Stimulated activated CD4-positive, alpha-beta T cell treated with anti-CD3 and anti-CD28 coated beads, Interleukin-1b, Interleukin-23, amount 100 ng/mL, for 1 hour (primary cell): ENCODE data around the gene TNRC6C.
"Not testable (repeated sequence)": the region's sequence is repeated elsewhere in the genome, so short reads cannot be mapped to it uniquely, and the experiment has no call there.

Experiments used
- DNase-seq, 2 donors: peaks; one replicate each; pipeline ENCODE4 v3.0.0-alpha.2; 2020; ENCODE audit warnings: low read depth in 2 of 2

TNRC6C gene

GRCh38 chr17:78082355-78082872, 123.9 kb downstream of the TNRC6C start:
- not testable (repeated sequence) for DNase-seq

DNA sequence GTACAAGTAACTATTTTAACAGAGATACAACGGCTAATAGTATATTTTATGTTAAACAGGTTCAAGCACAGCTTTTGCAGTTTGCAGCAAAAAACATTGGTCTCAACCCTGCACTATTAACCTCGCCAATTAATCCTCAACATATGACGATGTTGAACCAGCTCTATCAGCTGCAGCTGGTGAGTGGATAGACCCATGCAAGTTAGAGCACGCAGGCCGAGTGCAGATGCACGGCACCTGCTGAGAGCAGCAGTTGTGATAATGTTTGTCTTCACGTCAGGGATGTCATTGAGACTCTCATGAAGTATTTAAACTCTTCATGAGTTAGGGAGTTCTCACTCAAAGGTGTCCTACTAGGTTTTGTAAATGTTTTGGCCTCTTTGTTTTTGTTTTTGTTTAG, 124.5 kb downstream of the TNRC6C start:
- DNase-seq = no peak

- no peak for DNase-seq
Observed at GRCh38 chr17:78086740-78087139, 128.2 kb downstream of the TNRC6C start.

GRCh38 chr17:78088529-78088928, 130.0 kb downstream of the TNRC6C start:
- DNase-seq = no peak

DNA sequence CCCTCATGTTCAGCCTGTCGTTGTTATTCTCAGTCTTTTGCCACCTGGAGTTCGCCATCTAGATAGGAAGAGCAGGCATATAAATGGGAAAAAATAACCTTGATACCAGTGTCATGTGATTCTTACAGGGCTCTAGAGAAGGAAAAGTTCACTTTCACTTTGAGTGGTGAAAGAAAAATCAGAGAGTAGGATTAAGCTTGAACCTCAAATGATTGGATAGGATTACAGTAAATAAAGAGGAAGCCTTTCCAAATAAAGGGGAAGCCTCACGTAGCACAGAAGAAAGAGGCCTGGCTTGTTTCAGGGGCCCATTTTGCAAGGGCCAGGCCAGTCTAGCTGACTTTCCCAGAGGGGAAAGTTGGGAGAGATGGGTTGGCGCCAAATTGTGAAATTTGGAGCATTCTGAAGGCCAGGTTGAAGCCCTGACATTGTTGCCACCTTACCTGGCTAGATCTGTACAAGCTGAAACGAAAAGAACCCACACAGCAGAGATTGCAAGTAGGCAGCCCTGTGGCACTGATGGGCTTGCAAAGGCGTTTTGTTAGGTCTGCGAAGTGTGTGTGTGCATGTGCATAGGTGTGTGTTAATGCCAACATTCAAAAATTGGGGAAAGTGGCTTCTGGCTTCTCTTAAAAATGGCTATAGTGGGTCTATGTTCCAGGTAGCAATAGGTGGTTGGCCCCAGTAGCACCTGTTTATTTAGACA, 131.2 kb downstream of the TNRC6C start:
- no peak for DNase-seq

DNA sequence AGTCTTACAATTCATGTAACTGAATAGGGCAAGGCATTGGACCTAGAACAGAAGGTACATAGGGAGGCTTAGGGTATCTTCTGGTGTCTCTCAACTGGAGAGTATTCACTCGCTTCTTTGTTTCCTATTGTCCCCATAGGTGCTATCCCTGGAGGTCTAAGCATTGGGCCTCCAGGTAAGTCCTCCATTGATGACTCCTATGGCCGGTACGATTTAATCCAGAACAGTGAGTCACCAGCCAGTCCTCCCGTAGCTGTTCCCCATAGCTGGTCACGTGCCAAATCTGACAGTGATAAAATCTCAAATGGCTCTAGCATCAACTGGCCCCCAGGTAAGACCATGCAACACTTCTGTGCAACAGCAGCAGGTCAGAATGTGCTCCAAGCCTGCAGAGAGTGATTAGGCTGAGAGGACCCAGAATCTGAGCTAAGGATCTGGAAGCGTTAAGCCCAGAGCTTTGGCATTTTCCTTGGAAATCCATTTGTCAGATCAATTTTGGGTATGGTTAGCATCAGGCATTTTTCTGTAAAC, 134.4 kb downstream of the TNRC6C start:
- DNase-seq = no peak

DNA sequence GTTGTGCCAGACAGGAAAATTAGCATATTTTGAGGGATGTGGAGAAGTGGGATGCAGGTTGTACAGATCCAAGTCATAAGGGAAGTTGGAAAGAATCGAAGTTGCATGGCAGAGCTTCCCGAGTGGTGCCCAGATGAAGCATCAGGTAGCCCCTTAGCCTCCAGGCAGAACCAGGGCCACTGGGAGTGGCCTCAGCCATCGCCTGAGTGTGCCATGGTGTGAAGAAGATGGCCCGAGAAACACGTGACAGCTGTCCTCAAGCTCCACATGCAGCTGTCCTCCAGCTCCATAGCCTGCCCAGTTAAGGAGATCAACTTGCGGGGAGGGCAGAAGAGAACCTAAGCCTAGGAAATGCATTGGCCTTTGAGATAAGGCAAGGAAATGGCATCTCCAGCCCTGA, 136.5 kb downstream of the TNRC6C start:
- DNase-seq = no peak

GRCh38 chr17:78096093-78096492, 137.6 kb downstream of the TNRC6C start:
- no peak for DNase-seq

DNA sequence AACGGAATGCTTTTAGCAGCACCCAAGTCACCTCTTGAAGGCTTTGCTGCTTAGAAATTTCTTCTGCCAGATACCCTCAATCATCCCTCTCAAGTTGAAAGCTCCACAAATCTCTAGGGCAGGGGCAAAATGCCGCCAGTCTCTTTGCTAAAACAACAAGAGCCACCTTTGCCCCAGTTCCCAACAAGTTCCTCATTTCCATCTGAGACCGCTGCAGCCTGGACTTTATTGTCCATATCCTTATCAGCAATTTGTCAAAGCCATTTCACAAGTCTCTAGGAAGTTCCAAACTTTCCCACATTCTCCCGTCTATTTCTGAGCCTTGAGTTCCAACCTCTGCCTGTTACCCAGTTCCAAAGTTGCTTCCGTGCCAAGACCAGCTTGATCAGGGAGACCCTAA, 142.6 kb downstream of the TNRC6C start:
- no peak for DNase-seq

GRCh38 chr17:78101542-78101941, 143.0 kb downstream of the TNRC6C start:
- no peak for DNase-seq

DNA sequence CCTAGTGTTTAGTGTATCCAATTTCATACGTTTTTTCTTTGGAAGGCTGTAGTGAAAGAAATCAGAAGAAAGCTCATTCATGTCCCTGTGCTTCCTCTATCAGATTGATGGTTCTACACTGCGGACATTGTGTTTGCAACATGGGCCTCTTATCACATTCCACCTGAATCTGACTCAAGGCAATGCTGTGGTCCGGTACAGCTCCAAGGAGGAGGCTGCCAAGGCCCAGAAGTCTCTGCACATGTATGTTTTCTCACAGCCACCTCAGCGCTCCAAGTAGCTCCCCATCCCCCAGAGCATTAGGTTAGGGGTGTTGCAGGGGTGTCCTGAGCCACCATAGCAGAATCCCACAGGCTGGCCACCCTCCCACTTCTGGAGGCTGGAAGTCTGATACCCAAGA, 144.8 kb downstream of the TNRC6C start:
- no peak for DNase-seq

GRCh38 chr17:78104540-78104941, 146.0 kb downstream of the TNRC6C start:
- DNase-seq = no peak

- DNase-seq = no peak
Observed at GRCh38 chr17:78105101-78105500, 146.6 kb downstream of the TNRC6C start.

DNA sequence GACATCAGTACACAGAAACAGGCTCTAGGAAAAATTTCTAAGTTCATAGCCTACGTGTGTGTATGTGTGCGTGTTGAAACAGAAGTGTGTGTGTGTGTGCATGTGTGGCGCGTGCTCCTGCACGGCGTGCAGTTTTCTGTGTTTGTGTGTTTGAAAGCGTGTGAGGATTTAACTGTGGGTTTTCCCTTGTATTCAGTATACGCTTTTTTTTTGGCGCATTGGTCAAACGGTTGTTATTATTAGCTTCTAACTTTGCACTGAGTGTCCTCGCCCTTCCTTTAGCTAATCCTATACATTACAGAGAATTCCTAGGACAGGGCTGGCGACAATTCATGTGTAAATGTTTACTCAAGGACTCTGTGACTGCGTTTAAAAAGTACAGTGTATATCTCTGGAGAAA, 147.0 kb downstream of the TNRC6C start:
- no peak for DNase-seq

DNA sequence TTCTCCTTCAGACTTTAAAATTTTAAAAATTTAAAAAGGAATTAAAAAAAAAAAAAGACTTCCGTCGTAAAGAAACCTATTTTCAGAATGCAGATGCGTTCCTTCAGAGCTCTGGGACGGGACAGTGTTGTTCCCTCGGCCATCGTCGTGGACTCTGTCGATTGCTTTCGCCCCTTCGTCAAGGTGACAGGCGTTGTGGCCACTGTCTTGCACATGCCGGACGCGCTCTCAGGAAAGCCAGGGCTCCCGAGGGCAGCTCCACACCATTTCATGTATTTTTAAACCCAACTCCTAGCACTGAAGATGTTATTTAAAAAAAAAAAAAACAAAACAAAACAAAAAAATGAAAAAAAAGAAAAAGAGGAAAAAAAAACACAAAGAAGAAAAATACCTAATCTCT, 147.7 kb downstream of the TNRC6C start:
- no peak for DNase-seq

GRCh38 chr17:78107457-78107856, 149.0 kb downstream of the TNRC6C start:
- DNase-seq = no peak

DNA sequence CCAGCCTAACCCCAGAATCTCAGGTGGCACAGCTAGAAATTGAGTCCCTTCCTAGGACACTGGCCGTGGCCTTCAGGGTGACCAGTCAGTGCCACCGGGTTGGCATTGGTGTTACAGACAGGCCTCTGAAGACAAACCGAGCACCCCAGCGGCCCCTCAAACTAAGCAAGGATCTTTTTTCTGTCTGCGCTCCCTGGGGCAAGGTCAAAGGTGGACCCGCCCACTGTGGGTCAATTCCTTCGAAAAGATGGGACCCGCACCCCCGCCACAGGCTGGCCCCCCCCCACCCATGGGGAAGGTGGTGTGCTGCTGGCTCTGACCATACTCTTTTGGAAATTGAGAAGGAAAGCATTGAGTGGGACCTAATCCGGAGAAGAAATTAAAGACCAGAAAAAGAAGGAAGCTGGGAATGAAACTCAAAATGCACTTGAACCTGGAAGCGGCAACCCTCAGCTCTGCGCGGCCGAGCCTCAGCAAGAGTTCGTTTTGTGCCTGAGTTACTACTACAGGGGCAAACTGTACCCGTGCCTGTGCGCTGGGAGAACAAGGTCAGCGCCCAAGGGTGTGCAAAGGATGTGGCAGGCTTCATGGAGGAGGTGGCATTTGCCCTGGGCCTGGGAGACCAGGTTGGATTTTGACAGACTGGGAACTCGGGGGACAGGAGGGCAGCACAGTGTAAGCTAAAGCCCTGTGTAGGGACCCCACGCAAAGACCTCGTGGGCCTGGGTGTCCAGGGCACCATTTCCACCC, 149.6 kb downstream of the TNRC6C start:
- DNase-seq = no peak

DNA sequence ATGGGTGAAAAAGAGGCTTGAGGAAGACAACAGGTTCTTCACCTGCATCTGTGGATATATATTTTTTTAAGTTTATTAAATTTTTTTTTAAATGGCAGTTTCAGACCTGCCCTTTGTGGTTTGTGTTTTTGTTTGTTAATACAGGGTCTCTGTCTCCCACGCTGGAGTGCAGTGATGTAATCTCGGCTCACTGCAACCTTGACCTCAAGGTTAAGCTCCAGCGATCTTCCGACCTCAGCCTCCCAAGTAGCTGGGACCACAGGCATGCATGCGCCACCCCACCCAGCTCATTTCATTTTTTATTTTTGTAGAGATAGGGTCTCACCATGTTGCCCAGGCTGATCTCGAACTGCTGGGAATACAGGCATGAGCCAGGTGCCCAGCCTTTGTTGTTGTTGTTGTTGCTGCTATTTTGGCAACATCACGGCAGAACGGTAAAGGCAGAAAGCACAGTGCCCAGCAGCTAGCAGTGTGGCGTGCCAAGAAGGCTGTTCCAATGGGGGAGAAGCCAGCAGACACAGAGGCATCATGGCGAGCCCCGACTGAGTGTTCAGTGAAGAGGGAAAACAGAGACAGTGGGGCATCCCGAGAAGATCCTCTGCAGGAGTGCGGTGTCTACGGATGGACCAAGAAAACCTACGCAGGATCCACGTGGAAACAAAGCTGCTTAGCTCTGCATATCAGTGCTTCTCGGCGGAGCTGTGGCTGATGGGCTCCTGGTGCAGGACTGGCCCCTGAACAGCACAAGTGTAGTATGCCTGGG, 150.4 kb downstream of the TNRC6C start:
- DNase-seq = no peak

GRCh38 chr17:78109489-78109761, 150.9 kb downstream of the TNRC6C start:
- no peak for DNase-seq

- DNase-seq = no peak
Observed at GRCh38 chr17:78110363-78111015, 152.0 kb downstream of the TNRC6C start.

DNA sequence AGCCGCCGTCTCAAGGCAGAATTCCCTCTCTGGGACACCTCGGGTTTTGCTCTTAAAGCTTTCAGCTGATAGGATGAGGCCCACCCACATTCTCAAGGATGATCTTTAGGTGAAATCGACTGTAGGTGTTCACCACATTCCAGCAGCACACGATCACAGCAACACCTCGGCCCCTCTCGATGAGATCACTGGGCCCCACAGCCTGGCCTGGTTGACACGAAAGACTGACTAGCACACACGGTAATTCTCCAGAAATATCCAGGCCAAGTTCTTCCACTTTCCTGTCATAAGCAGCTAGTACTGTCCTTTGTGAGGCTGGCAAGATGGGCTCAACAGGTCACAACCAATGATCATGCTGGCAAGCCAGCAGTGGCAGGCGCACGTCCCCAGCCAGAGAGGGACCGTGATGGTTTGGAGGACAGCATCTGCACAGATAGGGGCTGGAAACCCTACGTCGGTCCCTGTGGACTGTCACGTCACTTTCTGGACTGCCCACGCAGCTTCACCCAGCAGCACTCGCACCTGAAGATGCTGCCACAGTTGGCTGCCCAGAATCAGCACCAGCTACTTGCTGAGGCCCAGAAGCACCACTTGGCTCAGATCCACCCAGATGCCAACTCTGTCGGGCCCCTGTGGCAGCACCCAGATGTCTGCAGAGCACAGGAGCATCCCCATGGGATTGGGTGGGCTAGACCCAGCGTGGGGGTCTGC, 152.7 kb downstream of the TNRC6C start:
- no peak for DNase-seq
